GM12878 (cell line): Measurements from ENCODE around the gene ADPGK. TPM values are rescaled to one million over a fixed set of nuclear protein-coding genes. Genes with fewer than 3 reads are reported as not detected.
A peak's percentile ranks its signal among the peaks of the same experiment; 100 is the strongest.

Source experiments
- BACH1 ChIP-seq: fragments of 450-650 bp; IDR thresholded peaks from 2 replicates; pipeline ENCODE4 v1.6.1; 2017; ENCODE audit warnings: mild to moderate bottlenecking, borderline replicate concordance
- CBX3 ChIP-seq: fragments of 200-600 bp; sonication (generic); IDR thresholded peaks from 2 replicates; pipeline ENCODE4 v1.6.1; 2016; ENCODE audit warnings: low read depth, borderline replicate concordance
- CHD2 ChIP-seq: IDR thresholded peaks from 2 replicates; pipeline ENCODE4 v1.6.1; 2011; ENCODE audit warnings: low read depth, low read length, improper control_type of control experiment, borderline replicate concordance
- CREM ChIP-seq: IDR thresholded peaks from 2 replicates; pipeline ENCODE4 v1.6.1; 2014; ENCODE audit warnings: antibody characterized with exemption, low read depth
- EED ChIP-seq: sonication (generic); IDR thresholded peaks from 2 replicates; pipeline ENCODE4 v1.6.1; 2016; ENCODE audit warnings: antibody characterized with exemption, low read depth
- EP300 ChIP-seq, 2 experiments: fragments of 150-350 bp in 1 of 2; IDR thresholded peaks; 2 replicates each; pipeline ENCODE4 v1.6.1; 2011 to 2012; ENCODE audit warnings: low read depth in 2 of 2, low read length in 2 of 2, borderline replicate concordance in 1 of 2, improper control_type of control experiment in 1 of 2, inconsistent platforms in 1 of 2; ENCODE audit not compliant: control insufficient read depth in 1 of 2
- EZH2 ChIP-seq: IDR thresholded peaks from 2 replicates; pipeline ENCODE4 v1.6.1; 2012; ENCODE audit warnings: low read depth, mild to moderate bottlenecking, control low read depth, inconsistent platforms, low read length, borderline replicate concordance; ENCODE audit not compliant: control insufficient read depth
- FOXM1 ChIP-seq: IDR thresholded peaks from 2 replicates; pipeline ENCODE4 v1.6.1; 2012; ENCODE audit warnings: low read depth, mild to moderate bottlenecking, inconsistent platforms, low read length, moderate library complexity
- GABPA ChIP-seq: IDR thresholded peaks from 2 replicates; pipeline ENCODE4 v1.6.1; 2014; ENCODE audit warnings: antibody characterized with exemption, low read depth, mild to moderate bottlenecking, inconsistent platforms
- HCFC1 ChIP-seq: fragments of 150-350 bp; IDR thresholded peaks from 2 replicates; pipeline ENCODE4 v1.6.1; 2014; ENCODE audit warnings: low read length
- IKZF1 ChIP-seq: fragments of 450-650 bp; conservative IDR thresholded peaks from 2 replicates; pipeline ENCODE4 v1.6.1; 2017; ENCODE audit warnings: antibody characterized with exemption, mild to moderate bottlenecking
- MTA3 ChIP-seq: IDR thresholded peaks from 2 replicates; pipeline ENCODE4 v1.6.1; 2012; ENCODE audit warnings: low read length, inconsistent platforms, borderline replicate concordance
- NFIC ChIP-seq: IDR thresholded peaks from 2 replicates; pipeline ENCODE4 v1.6.1; 2012; ENCODE audit warnings: low read depth, mild to moderate bottlenecking, inconsistent platforms, low read length, moderate library complexity
- NR2F1 ChIP-seq: fragments of 450-650 bp; conservative IDR thresholded peaks from 2 replicates; pipeline ENCODE4 v1.6.1; 2017; ENCODE audit warnings: mild to moderate bottlenecking
- POLR2AphosphoS2 ChIP-seq: IDR thresholded peaks from 2 replicates; pipeline ENCODE4 v1.6.1; 2011; ENCODE audit warnings: low read depth, mild to moderate bottlenecking, low read length, improper control_type of control experiment, moderate library complexity
- POLR2AphosphoS5 ChIP-seq: IDR thresholded peaks from 2 replicates; pipeline ENCODE4 v1.6.1; 2011; ENCODE audit warnings: mild to moderate bottlenecking, low read length, inconsistent platforms
- RAD21 ChIP-seq: IDR thresholded peaks from 2 replicates; pipeline ENCODE4 v1.6.1; 2011; ENCODE audit warnings: mild to moderate bottlenecking, low read depth, low read length, moderate library complexity; ENCODE audit not compliant: insufficient read depth
- RFX5 ChIP-seq: IDR thresholded peaks from 2 replicates; pipeline ENCODE4 v1.6.1; 2011; ENCODE audit warnings: low read depth, low read length, improper control_type of control experiment
- SMC3 ChIP-seq: IDR thresholded peaks from 2 replicates; pipeline ENCODE4 v1.6.1; 2011; ENCODE audit warnings: low read length, improper control_type of control experiment, borderline replicate concordance
- STAT1 ChIP-seq: fragments of 450-650 bp; conservative IDR thresholded peaks from 2 replicates; pipeline ENCODE4 v1.6.1; 2014; ENCODE audit warnings: antibody characterized with exemption, mild to moderate bottlenecking
- SUZ12 ChIP-seq: fragments of 200-600 bp; sonication (generic); IDR thresholded peaks from one replicate; pipeline ENCODE4 v1.6.1; 2018; ENCODE audit warnings: antibody characterized with exemption, mild to moderate bottlenecking; ENCODE audit not compliant: unreplicated experiment
- WRNIP1 ChIP-seq: IDR thresholded peaks from 2 replicates; pipeline ENCODE4 v1.6.1; 2011; ENCODE audit warnings: low read depth, low read length, improper control_type of control experiment, borderline replicate concordance
- ZNF24 ChIP-seq: fragments of 450-650 bp; IDR thresholded peaks from 2 replicates; pipeline ENCODE4 v1.6.1; 2017; ENCODE audit warnings: antibody characterized with exemption, mild to moderate bottlenecking
- polyA plus RNA-seq, 11 experiments: library from polyadenylated mRNA; depleted of rRNA in 4 of 11; unstranded in 6 of 11; stranded (reverse) in 5 of 11; fragments of >200 nt; fragmentation: Nextera tagmentation in 4 of 11; fragmentation: Illumina TruSeq in 1 of 11; extraction: Ambion mirVana in 4 of 11; extraction: Trizol in 1 of 11; gene quantifications; 1 replicate in 1 of 11; 2 replicates in 10 of 11; pipeline versions ENCODE4 v1.2.1 to v1.2.3, GENCODE V29; 2011 to 2016; ENCODE audit warnings: inconsistent platforms in 2 of 11, missing spikeins in 2 of 11, low read depth in 1 of 11
- total RNA-seq, 4 experiments: library from RNA; depleted of rRNA in 3 of 4; stranded (reverse); fragments of >200 nt in 3 of 4; fragmentation: Illumina TruSeq in 1 of 4; extraction: Trizol in 1 of 4; gene quantifications; 2 replicates each; pipeline versions ENCODE4 v1.2.1 to v1.2.3, GENCODE V29; 2013 to 2021
- TF ChIP-seq, protein P1 (sequence below): IDR thresholded peaks from 2 replicates; pipeline ENCODE4 v1.6.1; 2012; ENCODE audit warnings: low read length, inconsistent platforms
- TF ChIP-seq, protein P2 (sequence below): fragments of 450-650 bp; formaldehyde crosslinking; IDR thresholded peaks from 2 replicates; pipeline ENCODE4 v1.5.0; 2022; ENCODE audit warnings: mild to moderate bottlenecking, missing genetic modification characterization
- TF ChIP-seq, protein P3 (sequence below): fragments of 450-650 bp; conservative IDR thresholded peaks from 2 replicates; pipeline ENCODE4 v1.6.1; 2017; ENCODE audit warnings: mild to moderate bottlenecking, moderate library complexity

Gene ADPGK
- total and polyA plus RNA-seq, 10 of the 15 experiments (the other 5 are each of a cell fraction or from before 2014, with no cell fraction given) = 13.8 to 146 (median 56.7) TPM

DNA sequence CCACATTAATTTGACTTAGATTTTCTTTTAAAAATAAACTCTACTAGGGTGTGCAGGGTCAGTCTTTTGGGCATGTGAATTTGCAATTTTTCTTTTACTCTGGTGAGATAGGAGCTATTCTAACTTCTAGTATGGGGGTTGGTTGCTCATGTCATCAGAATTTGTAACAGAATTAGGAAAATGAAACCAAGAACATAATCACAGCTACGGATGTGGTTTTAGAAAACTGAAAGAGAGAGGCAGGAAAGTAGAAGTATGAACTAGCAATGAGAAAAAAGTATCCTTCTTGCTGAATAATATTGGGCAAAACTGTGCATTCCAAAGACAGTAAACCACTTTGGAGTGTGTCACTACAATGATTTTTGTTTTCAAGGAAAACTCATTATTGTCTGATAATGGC lies 43.3 kb downstream of the ADPGK start (continued):
- TF ChIP-seq EP300 (IDR thresholded peaks at IDR 0.05; ENCODE audit: borderline replicate concordance in 1 of 2, control insufficient read depth in 1 of 2, low read depth in 2 of 2, low read length in 2 of 2) (no peak), POLR2AphosphoS2 (no peak), POLR2AphosphoS5 (no peak), HCFC1 (no peak), IKZF1 (peak; percentile 32), EZH2 (no peak), BACH1 (no peak), GABPA (peak; percentile 40; the same call in 1 of the 2 replicates), SUZ12 (no peak), NR2F1 (no peak), CHD2 (no peak), MTA3 (no peak), RAD21 (no peak), SMC3 (no peak), CBX3 (no peak), WRNIP1 (no peak), CREM (peak; percentile 52; the same call in 1 of the 2 replicates), NFIC (no peak; the same call in 1 of the 2 replicates), FOXM1 (0 out of 2 replicates have a peak, but pooled peaks have one; percentile 45), RFX5 (no peak), EED (no peak), ZNF24 (no peak), STAT1 (no peak)
- TF ChIP-seq, protein P1, sequence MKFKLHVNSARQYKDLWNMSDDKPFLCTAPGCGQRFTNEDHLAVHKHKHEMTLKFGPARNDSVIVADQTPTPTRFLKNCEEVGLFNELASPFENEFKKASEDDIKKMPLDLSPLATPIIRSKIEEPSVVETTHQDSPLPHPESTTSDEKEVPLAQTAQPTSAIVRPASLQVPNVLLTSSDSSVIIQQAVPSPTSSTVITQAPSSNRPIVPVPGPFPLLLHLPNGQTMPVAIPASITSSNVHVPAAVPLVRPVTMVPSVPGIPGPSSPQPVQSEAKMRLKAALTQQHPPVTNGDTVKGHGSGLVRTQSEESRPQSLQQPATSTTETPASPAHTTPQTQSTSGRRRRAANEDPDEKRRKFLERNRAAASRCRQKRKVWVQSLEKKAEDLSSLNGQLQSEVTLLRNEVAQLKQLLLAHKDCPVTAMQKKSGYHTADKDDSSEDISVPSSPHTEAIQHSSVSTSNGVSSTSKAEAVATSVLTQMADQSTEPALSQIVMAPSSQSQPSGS = no peak
- TF ChIP-seq, protein P2, sequence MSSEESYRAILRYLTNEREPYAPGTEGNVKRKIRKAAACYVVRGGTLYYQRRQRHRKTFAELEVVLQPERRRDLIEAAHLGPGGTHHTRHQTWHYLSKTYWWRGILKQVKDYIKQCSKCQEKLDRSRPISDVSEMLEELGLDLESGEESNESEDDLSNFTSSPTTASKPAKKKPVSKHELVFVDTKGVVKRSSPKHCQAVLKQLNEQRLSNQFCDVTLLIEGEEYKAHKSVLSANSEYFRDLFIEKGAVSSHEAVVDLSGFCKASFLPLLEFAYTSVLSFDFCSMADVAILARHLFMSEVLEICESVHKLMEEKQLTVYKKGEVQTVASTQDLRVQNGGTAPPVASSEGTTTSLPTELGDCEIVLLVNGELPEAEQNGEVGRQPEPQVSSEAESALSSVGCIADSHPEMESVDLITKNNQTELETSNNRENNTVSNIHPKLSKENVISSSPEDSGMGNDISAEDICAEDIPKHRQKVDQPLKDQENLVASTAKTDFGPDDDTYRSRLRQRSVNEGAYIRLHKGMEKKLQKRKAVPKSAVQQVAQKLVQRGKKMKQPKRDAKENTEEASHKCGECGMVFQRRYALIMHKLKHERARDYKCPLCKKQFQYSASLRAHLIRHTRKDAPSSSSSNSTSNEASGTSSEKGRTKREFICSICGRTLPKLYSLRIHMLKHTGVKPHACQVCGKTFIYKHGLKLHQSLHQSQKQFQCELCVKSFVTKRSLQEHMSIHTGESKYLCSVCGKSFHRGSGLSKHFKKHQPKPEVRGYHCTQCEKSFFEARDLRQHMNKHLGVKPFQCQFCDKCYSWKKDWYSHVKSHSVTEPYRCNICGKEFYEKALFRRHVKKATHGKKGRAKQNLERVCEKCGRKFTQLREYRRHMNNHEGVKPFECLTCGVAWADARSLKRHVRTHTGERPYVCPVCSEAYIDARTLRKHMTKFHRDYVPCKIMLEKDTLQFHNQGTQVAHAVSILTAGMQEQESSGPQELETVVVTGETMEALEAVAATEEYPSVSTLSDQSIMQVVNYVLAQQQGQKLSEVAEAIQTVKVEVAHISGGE = no peak
- TF ChIP-seq, protein P3, sequence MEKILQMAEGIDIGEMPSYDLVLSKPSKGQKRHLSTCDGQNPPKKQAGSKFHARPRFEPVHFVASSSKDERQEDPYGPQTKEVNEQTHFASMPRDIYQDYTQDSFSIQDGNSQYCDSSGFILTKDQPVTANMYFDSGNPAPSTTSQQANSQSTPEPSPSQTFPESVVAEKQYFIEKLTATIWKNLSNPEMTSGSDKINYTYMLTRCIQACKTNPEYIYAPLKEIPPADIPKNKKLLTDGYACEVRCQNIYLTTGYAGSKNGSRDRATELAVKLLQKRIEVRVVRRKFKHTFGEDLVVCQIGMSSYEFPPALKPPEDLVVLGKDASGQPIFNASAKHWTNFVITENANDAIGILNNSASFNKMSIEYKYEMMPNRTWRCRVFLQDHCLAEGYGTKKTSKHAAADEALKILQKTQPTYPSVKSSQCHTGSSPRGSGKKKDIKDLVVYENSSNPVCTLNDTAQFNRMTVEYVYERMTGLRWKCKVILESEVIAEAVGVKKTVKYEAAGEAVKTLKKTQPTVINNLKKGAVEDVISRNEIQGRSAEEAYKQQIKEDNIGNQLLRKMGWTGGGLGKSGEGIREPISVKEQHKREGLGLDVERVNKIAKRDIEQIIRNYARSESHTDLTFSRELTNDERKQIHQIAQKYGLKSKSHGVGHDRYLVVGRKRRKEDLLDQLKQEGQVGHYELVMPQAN = no peak
